Parathyroid adenoma (tissue), 2 donors: ENCODE results near the gene SUCLG2.

ENCODE experiments used
- H2AFZ ChIP-seq: fragments of 300-600 bp; sonication (generic); one replicate; pipeline ENCODE4 v1.7.0; 2017; ENCODE audit warnings: antibody characterized with exemption, mild to moderate bottlenecking
- H3K27ac ChIP-seq: fragments of 300-600 bp; sonication (generic); one replicate; pipeline ENCODE4 v1.7.0; 2017
- H3K27me3 ChIP-seq: fragments of 300-600 bp; sonication (generic); one replicate; pipeline ENCODE4 v1.7.0; 2017; ENCODE audit warnings: low read length; ENCODE audit not compliant: control insufficient read depth, insufficient read depth
- H3K36me3 ChIP-seq: fragments of 300-600 bp; sonication (generic); one replicate; pipeline ENCODE4 v1.7.0; 2017; ENCODE audit warnings: low read length; ENCODE audit not compliant: control insufficient read depth, insufficient read depth
- H3K4me1 ChIP-seq: fragments of 300-600 bp; sonication (generic); one replicate; pipeline ENCODE4 v1.7.0; 2017; ENCODE audit warnings: control low read depth
- H3K4me2 ChIP-seq: fragments of 300-600 bp; sonication (generic); one replicate; pipeline ENCODE4 v1.7.0; 2017; ENCODE audit warnings: low read length
- H3K4me3 ChIP-seq: fragments of 300-600 bp; sonication (generic); one replicate; pipeline ENCODE4 v1.7.0; 2017; ENCODE audit warnings: low read depth, low read length
- H3K79me2 ChIP-seq: fragments of 300-600 bp; sonication (generic); one replicate; pipeline ENCODE4 v1.7.0; 2017; ENCODE audit warnings: control low read depth
- H3K9ac ChIP-seq: fragments of 300-600 bp; sonication (generic); one replicate; pipeline ENCODE4 v1.7.0; 2017; ENCODE audit warnings: mild to moderate bottlenecking
- H3K9me3 ChIP-seq: fragments of 300-600 bp; sonication (generic); one replicate; pipeline ENCODE4 v1.7.0; 2017; ENCODE audit warnings: low read length; ENCODE audit not compliant: control insufficient read depth
- TF ChIP-seq, protein P1 (sequence below): fragments of 300-600 bp; sonication (generic); IDR thresholded peaks from one replicate; pipeline ENCODE4 v1.7.0; 2017; ENCODE audit warnings: antibody characterized with exemption, mild to moderate bottlenecking
- donor health status: primary hyperparathyroidism.

The SUCLG2 gene, protein sequence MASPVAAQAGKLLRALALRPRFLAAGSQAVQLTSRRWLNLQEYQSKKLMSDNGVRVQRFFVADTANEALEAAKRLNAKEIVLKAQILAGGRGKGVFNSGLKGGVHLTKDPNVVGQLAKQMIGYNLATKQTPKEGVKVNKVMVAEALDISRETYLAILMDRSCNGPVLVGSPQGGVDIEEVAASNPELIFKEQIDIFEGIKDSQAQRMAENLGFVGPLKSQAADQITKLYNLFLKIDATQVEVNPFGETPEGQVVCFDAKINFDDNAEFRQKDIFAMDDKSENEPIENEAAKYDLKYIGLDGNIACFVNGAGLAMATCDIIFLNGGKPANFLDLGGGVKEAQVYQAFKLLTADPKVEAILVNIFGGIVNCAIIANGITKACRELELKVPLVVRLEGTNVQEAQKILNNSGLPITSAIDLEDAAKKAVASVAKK

DNA sequence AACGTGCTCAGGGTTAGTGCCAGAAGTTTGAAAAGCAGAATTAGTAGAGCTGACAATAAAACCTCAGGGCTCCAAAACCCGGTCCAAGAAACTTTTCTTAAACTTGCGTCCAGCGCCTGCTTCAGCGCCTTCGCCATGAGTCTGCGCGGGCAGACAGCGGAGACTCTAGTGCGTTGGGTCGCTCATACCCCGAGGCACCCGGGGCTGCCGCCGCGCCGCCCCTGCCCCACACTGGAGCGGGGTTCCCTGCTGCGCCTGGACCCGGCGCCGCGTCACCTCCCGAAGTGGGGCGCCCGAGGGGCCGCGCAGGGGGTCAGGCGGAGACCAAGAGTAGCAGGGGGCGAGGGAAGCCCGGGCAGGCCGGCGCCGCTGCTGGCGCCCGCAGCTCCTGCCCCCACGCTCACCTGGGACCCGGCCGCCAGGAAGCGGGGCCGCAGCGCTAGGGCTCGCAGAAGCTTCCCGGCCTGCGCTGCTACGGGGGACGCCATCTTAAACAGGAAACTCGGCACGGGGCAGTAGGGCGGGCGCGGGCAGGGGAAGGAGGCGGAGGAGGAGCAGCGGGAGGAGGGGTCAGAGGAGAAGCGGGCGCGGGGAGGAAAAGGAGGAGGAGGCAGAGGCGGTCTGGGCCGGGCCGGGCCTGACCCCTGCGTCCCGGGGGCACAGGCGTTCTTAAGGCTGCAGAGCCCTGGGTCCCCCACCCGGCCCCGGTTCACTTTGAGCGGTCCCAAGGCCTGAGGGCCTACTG is at the start of gene SUCLG2:
Gene SUCLG2 (minus strand): TSS at position 514 of the 745 bp plus-strand sequence. CDS start 26 bp downstream, at position 488.
- H3K9me3 ChIP-seq: no peaks in the 10 kb centered on the region
- H3K79me2 ChIP-seq: peaks cover 7% of the 10 kb centered on the region
- H3K27me3 ChIP-seq: no peaks in the 10 kb centered on the region
- H2AFZ ChIP-seq: peak within 1 kb of the TSS; percentile 100
- H3K36me3 ChIP-seq: no peaks in the 10 kb centered on the region
- peaks cover 12% of the 10 kb centered on the region for H3K4me1 ChIP-seq
- H3K4me3 ChIP-seq: peak within 1 kb of the TSS; percentile 90
- TF ChIP-seq, protein P1, sequence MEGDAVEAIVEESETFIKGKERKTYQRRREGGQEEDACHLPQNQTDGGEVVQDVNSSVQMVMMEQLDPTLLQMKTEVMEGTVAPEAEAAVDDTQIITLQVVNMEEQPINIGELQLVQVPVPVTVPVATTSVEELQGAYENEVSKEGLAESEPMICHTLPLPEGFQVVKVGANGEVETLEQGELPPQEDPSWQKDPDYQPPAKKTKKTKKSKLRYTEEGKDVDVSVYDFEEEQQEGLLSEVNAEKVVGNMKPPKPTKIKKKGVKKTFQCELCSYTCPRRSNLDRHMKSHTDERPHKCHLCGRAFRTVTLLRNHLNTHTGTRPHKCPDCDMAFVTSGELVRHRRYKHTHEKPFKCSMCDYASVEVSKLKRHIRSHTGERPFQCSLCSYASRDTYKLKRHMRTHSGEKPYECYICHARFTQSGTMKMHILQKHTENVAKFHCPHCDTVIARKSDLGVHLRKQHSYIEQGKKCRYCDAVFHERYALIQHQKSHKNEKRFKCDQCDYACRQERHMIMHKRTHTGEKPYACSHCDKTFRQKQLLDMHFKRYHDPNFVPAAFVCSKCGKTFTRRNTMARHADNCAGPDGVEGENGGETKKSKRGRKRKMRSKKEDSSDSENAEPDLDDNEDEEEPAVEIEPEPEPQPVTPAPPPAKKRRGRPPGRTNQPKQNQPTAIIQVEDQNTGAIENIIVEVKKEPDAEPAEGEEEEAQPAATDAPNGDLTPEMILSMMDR: peak; percentile 8
- peak within 1 kb of the TSS; percentile 99 for H3K4me2 ChIP-seq
- peak within 1 kb of the TSS; percentile 79 for H3K9ac ChIP-seq
- H3K27ac ChIP-seq: peak within 1 kb of the TSS; percentile 89

DNA sequence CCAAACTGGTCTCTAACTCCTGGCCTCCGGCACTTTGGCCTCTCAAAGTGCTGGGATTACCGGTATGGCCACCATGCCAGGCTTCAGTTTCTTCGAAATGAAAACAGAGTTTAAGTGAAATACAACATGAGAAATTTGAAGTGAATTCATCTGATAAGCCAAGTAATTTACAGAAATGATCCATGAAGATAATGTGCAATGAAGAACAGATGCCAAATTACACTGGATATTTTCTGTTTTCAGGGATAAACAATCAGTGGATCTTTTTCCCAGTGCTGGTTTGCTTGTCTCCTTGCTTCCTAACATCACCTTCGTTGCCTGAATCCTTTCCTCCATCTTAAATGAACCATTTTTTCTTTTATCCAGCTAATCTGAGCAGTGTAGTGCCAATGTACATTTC is 46.2 kb upstream of the SUCLG2 start:
- Histone ChIP-seq H2AFZ (no peak overlapping the region), H3K9ac (no peak overlapping the region), H3K27ac (no peak overlapping the region), H3K79me2 (no peaks in the 10 kb centered on the region), H3K9me3 (no peaks in the 10 kb centered on the region), H3K4me2 (no peak overlapping the region), H3K4me1 (no peaks in the 10 kb centered on the region), H3K27me3 (no peaks in the 10 kb centered on the region), H3K4me3 (no peak overlapping the region), H3K36me3 (no peaks in the 10 kb centered on the region)
- TF ChIP-seq, protein P1: no peak

DNA sequence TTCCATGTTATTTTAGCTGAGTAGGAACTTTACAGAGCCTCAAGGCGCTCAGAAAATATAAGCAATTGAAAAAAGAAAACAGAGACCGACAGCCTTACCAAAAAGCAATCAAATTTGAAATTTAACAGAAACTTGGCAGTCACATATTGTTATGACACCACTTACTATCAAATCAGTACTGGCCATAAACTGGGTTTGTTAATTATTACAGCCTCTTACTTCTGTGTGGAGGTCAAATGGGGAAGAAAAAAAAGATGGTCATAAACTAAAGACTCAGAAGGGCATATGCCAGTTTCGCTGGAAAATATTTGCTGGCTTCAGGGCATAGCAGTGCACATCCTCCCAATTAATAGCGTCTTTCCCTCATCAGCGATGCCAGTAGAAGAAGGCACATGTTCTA is 45.5 kb upstream of the SUCLG2 start:
- Histone ChIP-seq H3K4me3 (no peak overlapping the region), H3K4me1 (no peaks in the 10 kb centered on the region)

DNA sequence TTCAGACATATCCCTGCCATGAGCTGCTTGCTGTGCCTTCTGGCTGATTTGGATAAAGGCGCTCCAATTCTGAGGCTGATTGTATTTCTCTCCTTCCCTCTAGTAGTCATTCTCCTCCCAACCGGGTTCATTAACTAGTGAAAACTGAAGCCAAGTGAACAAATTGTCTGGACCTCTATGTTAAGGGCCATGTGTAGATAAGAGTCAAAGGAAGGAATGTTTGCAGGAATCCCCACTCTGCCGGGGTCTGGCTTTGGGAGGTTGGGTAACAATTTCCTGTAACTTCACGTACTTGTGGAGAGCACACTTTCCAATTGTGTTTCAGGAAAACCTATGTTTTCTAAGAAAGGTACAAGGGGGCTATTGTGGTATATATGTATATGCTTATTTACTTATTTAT is 38.2 kb upstream of the SUCLG2 start:
- H3K4me2 ChIP-seq: no peak overlapping the region
- H3K27ac ChIP-seq: no peak overlapping the region
- H2AFZ ChIP-seq: no peak overlapping the region
- no peaks in the 10 kb centered on the region for H3K79me2 ChIP-seq
- H3K27me3 ChIP-seq: no peaks in the 10 kb centered on the region
- no peak overlapping the region for H3K9ac ChIP-seq
- H3K4me1 ChIP-seq: no peaks in the 10 kb centered on the region
- no peaks in the 10 kb centered on the region for H3K36me3 ChIP-seq
- H3K9me3 ChIP-seq: no peaks in the 10 kb centered on the region
- H3K4me3 ChIP-seq: no peak overlapping the region
- TF ChIP-seq, protein P1: no peak

More for the DNA sequence above, 45.5 kb upstream of the SUCLG2 start:
- Histone ChIP-seq H3K27ac (no peak overlapping the region), H3K9ac (no peak overlapping the region), H3K79me2 (no peaks in the 10 kb centered on the region), H3K27me3 (no peaks in the 10 kb centered on the region), H3K4me2 (no peak overlapping the region), H3K9me3 (no peaks in the 10 kb centered on the region), H3K36me3 (no peaks in the 10 kb centered on the region), H2AFZ (no peak overlapping the region)
- TF ChIP-seq, protein P1: no peak
